ENCODE measurements around the gene HIVEP1. TPM values are rescaled to one million over a fixed set of nuclear protein-coding genes. Genes with fewer than 3 reads are reported as not detected.

Gene HIVEP1
- total RNA-seq, 1 donor from 2014 or later, result 35.7 TPM

GRCh38 chr6:11989386-11989785, 22.7 kb upstream of the HIVEP1 start:
- no peak for DNase-seq (ENCODE audit: low spot score, unreplicated experiment)
- TF ChIP-seq CTCF (IDR thresholded peaks at IDR 0.05; ENCODE audit: unreplicated experiment), result no peak
- H3K9me3 Mint-ChIP-seq (ENCODE audit: low read depth), result no peaks in the 10 kb centered on the region
- H3K36me3 Mint-ChIP-seq (ENCODE audit: insufficient read depth), result no peaks in the 10 kb centered on the region
- no peak overlapping the region for H3K4me3 Mint-ChIP-seq (ENCODE audit: low read depth)
- no peaks in the 10 kb centered on the region for H3K27me3 Mint-ChIP-seq
- H3K4me1 Mint-ChIP-seq (ENCODE audit: low read depth), result peaks cover 5% of the 10 kb centered on the region
- no peak overlapping the region for H3K27ac Mint-ChIP-seq

GRCh38 chr6:11992086-11992485, 20.0 kb upstream of the HIVEP1 start:
- no peak for DNase-seq (ENCODE audit: low spot score, unreplicated experiment)
- no peak overlapping the region for H3K4me3 Mint-ChIP-seq (ENCODE audit: low read depth)
- no peak overlapping the region for H3K27ac Mint-ChIP-seq
- H3K27me3 Mint-ChIP-seq, result no peaks in the 10 kb centered on the region
- TF ChIP-seq CTCF (IDR thresholded peaks at IDR 0.05; ENCODE audit: unreplicated experiment), result no peak
- no peaks in the 10 kb centered on the region for H3K9me3 Mint-ChIP-seq (ENCODE audit: low read depth)
- peaks cover 8% of the 10 kb centered on the region for H3K4me1 Mint-ChIP-seq (ENCODE audit: low read depth)
- H3K36me3 Mint-ChIP-seq (ENCODE audit: insufficient read depth), result no peaks in the 10 kb centered on the region

GRCh38 chr6:11994875-11995461, 17.1 kb upstream of the HIVEP1 start:
- Mint-ChIP-seq H3K27me3 (no peaks in the 10 kb centered on the region), H3K4me1 (ENCODE audit: low read depth) (peaks cover 11% of the 10 kb centered on the region), H3K9me3 (ENCODE audit: low read depth) (no peaks in the 10 kb centered on the region), H3K4me3 (ENCODE audit: low read depth) (no peak overlapping the region), H3K36me3 (ENCODE audit: insufficient read depth) (no peaks in the 10 kb centered on the region), H3K27ac (no peak overlapping the region)
- TF ChIP-seq CTCF (IDR thresholded peaks at IDR 0.05; ENCODE audit: unreplicated experiment), result no peak
- DNase-seq (ENCODE audit: low spot score, unreplicated experiment), result no peak

GRCh38 chr6:11996751-11997150, 15.4 kb upstream of the HIVEP1 start:
- Mint-ChIP-seq H3K27ac (no peak overlapping the region), H3K9me3 (ENCODE audit: low read depth) (no peaks in the 10 kb centered on the region), H3K27me3 (no peaks in the 10 kb centered on the region), H3K36me3 (ENCODE audit: insufficient read depth) (no peaks in the 10 kb centered on the region), H3K4me3 (ENCODE audit: low read depth) (no peak overlapping the region), H3K4me1 (ENCODE audit: low read depth) (peaks cover 12% of the 10 kb centered on the region)
- no peak for DNase-seq (ENCODE audit: low spot score, unreplicated experiment)
- no peak for TF ChIP-seq CTCF (IDR thresholded peaks at IDR 0.05; ENCODE audit: unreplicated experiment)

GRCh38 chr6:11999246-11999645, 12.9 kb upstream of the HIVEP1 start:
- Mint-ChIP-seq H3K36me3 (ENCODE audit: insufficient read depth) (no peaks in the 10 kb centered on the region), H3K4me1 (ENCODE audit: low read depth) (peaks cover 8% of the 10 kb centered on the region), H3K9me3 (ENCODE audit: low read depth) (no peaks in the 10 kb centered on the region), H3K27ac (no peak overlapping the region), H3K27me3 (no peaks in the 10 kb centered on the region), H3K4me3 (ENCODE audit: low read depth) (no peak overlapping the region)
- DNase-seq (ENCODE audit: low spot score, unreplicated experiment), result no peak
- TF ChIP-seq CTCF (IDR thresholded peaks at IDR 0.05; ENCODE audit: unreplicated experiment), result no peak
